ENCODE data around the gene AIF1L. TPM values are rescaled to one million over a fixed set of nuclear protein-coding genes. Genes with fewer than 3 reads are reported as not detected.
"Not testable (repeated sequence)": the region's sequence is repeated elsewhere in the genome, so short reads cannot be mapped to it uniquely, and the experiment has no call there.

The AIF1L gene
- polyA plus RNA-seq, 1 donor: 27.8 TPM

DNA sequence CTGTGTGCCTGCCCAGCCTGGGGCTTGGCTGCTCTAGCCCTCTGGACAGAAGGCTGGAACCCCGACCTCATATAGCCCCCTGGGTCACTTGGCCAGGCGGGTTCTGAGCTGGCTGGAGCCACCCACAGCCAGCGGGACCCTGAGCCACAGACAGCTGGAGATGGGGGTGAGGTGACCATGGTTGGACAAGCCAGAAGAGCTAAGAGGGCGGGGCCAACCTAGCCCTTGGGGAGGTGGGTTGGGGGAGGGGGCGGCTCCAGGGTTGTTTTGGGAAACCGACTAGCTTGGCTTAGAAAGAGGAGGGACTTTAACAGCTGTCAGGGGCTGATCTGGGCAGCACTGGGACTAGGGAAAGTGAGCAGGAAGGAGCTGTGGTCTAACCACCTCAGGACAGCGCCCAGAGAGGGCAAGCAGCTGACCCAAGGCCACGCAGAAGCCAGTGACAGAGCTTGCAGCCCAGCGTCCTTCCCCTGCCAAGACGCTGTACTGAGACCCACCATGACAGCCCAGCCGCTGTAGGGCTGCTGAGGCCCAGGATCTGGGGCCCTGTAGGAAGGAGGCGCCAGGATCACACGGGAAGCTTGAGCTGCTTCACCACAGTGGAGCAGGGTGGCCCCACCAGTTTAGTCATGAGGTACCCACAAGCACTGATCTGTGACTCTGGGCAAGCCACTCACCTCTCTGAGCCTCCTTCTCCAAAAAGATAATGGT lies 2.2 kb downstream of the AIF1L start:
- no peak for DNase-seq (ENCODE audit: low read depth)

DNA sequence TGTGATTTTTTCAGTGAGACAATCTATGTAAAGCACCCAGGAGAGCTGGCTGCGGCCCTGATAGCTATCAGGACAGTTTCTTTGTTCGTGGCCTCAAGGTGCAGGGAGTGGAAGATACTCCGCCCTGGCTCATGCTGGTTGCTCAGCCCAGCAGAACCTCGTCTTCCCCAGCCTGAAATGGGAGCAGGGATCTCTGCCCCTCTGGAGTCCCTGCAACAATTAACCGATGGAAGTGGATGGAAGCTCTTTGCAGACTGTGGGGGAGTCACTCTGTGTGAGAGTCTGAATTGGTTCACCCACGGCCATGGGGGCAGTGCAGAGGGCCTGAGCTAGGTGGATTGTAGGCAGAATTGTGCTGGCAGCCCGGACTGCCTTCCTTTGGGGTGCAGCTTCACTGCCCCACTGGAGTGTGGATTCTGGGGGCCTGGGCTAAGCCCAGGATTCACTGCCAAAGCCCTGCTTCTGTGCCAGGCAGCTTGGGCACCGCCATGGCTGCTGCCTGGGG lies 2.8 kb downstream of the AIF1L start:
- DNase-seq (ENCODE audit: low read depth): no peak

DNA sequence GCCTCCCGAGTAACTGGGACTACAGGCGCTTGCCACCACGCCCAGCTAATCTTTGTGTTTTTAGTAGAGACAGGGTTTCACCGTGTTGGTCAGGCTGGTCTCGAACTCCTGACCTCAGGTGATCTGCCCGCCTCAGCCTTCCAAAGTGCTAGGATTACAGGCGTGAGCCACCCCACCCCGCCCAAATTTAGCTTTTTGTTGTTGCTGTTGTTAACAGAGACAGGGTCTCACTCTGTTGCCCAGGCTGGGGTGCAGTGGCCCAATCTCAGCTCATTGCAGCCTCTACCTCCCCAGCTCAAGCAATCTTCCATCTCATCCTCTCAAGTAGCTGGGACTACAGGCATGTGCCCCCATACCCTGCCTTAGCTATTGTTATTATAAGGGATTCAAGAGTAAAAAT lies 3.5 kb downstream of the AIF1L start:
- not testable (repeated sequence) for DNase-seq (ENCODE audit: low read depth)

DNA sequence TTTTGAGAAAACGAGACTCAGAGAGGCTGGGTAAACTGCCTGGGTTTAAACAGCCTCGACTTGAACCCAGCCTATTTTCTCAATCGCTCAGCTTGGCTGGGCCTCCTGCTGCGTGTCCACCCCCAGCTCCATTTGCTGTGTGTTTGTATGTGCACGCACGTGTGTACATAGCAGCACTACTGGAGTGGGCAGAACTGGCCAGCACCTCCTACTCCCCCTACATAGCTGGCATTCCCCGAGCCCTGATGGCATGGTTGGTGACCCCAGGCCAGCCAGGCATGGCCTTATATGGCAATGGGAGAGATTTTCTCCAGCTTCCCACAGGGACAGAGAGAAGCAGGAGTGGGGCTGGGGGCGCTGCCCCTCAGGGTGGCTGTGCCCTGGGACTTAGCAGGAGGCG lies 4.1 kb downstream of the AIF1L start:
- DNase-seq (ENCODE audit: low read depth): no peak

DNA sequence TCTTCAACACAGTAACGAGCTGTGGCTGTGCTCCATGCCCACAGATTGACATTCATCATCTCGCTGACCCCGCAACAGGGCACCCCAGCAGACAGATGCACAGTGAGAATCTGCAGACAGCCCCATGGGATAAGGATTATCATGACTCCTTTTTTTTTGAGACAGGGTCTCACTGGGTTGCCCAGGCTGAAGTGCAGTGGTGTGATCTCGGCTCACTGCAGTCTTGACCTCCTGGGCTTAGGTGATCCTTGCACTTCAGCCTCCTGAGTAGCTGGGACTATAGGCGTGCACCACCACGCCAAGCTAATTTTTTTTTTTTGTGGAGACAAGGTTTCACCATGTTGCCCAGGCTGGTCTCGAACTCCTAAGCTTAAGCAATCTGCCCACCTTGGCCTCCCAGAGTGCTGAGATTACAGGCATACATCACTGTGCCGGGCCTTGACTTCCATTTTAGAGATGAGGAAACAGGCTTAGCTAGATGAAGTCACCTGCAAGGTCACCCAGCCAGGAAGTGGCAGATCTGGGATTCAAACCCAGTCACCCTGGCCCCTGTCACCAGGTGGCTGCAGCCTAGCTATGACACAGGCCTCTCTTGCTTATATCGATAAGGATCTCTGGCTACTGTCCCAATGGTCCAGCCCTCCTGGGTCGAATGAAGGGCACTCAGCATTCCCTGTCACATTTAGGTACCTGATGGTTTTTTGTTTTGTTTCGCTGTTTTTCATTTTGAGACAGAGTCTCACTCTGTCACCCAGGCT lies 5.1 kb downstream of the AIF1L start:
- no peak for DNase-seq (ENCODE audit: low read depth)

DNA sequence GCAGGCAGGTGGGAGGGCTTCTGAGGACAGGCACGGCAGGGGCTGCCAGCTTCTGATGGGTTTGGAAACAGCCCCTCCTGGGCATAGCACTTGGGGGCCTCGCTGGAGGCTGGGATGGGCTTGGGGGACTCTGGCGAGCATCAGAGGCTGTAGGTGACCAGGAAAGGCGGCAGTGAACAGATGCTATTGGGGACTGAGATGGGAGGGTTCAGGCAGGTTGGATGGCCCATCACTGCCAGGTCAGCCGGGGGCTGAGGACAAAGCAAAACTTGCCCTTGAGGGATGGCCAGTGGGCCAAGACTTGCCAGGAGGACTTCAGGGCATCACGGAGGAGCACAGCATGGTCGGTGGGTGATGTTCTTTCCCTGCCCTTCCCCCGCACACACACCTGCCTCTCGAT lies 6.7 kb downstream of the AIF1L start:
- no peak for DNase-seq (ENCODE audit: low read depth)

DNA sequence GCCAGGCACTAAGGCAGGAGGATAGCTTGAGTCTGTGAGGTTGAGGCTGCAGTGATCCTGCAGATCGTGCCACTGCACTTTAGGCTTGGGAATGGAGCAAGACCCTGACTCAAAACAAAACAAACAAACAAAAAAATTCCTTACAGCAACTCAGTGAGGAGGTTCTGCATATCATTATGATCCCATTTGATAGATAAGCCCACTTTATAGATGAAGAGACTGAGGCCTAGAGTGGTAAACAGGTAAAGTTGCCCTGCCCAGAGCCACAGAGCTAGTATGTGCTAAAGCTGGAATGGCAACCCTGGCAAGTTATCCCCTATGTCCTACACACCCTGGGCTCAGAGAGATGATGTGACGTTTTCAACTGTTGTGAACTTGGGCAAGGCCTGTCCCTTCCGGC lies 7.2 kb downstream of the AIF1L start:
- no peak for DNase-seq (ENCODE audit: low read depth)

DNA sequence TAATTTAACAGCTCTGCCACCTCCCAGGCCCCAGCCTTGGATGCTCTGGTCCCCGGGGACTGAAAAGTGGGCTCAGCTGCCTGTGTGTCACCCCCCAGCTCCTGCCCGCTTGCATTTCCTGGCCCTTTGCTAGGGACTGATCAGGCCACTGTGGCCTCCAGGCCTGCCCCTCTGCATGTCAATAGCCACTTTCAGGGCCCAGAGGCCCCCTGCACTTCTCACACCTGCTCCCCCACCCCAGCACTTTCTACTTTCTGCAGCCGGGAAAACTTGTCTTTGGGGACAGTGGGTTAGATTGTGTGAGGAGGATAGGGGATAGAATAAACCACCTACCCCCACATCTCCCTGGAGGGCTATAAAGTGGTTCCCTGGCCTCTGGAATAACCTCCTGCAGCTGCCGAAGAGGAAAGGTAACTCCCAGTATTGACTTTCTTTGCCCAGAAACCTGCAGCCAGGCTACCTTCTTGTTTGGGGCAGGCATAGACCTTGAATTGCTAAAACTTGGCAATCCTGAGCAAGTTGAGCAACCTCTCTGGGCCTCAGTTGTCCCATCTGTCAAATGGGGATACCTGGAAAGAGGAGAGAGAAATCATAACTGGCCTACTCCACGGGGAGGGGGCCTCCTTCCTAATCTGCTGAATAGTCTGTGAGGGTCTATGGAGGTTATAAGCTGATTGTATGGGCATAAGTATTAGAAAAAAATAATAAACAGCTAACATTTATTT lies 7.8 kb downstream of the AIF1L start:
- DNase-seq (ENCODE audit: low read depth): no peak

DNA sequence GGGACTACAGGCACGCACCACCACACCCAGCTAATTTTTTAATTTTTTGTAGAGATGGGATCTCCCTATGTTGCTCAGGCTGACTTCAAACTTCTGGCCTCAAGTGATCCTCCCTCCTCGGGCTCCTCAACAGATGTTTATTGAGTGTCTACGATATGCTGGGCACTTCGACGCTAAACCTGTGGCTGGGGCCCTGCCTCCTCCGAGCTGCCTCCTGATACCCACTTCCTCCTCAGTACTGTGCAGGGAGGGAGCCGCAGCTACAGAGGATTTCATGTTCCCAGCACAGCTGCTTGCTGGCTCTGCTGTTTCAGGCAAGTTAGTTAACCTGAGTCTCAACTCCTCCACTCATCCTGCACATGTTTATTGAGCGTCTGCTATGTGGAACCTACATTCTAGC lies 9.6 kb downstream of the AIF1L start:
- DNase-seq (ENCODE audit: low read depth): no peak

DNA sequence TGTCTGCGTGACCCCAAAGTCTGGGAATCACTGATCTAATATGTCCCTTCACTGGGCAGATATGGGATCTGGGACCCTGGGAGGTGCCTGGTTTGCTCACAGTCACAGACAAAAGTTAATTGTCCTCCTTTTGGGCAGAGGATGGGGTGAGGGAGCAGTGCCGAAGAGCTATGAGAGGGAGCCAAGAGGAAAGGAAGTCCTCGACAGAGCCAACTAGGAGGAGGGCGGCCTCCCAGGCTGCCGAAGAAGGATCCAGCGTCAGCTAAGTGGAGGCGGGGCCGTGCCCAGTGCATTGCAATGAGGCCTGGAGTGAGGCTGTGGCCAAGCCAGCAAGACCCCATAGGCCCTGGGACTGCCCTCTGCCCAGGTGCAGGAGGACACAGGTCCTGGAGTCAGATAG lies 11.4 kb downstream of the AIF1L start:
- DNase-seq (ENCODE audit: low read depth): no peak

DNA sequence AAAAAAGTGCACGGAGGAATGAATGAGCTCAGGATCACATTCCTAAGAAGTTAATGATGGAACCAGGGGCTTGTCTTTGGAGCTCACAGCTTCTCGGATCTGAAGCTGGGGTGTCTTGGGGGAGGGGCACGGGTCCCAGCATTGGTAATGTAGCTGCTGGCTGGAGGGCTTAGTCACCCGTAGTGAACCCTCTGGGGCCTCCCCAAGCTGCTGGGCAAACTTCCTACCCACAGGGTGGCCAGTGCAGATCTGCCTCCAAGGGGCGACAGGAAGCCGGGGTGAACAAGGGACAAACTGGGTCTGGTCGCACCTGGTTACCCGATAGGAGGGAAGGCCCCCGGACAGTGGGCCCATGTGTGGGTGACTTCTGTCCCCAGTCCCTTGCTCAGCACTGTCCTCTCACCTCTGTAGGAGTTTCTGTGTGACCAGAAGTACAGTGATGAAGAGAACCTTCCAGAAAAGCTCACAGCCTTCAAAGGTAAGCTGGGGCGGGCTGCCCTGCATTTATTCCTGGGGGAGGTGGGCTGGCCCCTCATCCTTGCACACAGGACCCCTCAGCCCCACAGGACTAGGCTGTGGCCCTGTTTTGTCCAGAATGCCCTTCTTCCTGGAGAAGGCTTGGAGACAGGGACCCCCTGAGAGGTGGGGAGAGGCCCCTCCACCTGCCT lies 15.0 kb downstream of the AIF1L start:
- no peak for DNase-seq (ENCODE audit: low read depth)

DNA sequence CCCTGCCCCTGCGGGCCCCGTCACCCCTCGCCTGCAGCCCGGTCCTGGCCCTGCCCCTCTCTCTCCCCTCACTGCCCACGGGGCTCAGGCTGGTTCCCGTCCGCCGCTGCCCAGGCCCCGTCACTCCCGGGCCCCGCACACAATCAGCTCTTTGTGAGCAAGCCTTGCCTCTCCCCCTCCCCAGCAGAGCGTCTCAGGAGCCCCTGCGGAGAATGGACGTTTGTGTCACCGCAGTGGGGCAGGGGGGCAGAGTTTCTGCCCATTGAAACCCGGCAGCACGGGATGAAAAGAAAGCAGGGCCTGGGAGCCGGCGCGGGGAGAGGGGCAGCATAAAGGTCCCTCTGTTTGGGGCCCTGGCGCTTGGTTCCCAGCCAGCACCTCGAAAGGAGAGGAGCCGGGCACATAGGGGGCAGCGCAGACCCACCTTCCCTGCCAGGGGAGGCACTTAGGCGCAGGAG lies 15.6 kb downstream of the AIF1L start:
- no peak for DNase-seq (ENCODE audit: low read depth)

DNA sequence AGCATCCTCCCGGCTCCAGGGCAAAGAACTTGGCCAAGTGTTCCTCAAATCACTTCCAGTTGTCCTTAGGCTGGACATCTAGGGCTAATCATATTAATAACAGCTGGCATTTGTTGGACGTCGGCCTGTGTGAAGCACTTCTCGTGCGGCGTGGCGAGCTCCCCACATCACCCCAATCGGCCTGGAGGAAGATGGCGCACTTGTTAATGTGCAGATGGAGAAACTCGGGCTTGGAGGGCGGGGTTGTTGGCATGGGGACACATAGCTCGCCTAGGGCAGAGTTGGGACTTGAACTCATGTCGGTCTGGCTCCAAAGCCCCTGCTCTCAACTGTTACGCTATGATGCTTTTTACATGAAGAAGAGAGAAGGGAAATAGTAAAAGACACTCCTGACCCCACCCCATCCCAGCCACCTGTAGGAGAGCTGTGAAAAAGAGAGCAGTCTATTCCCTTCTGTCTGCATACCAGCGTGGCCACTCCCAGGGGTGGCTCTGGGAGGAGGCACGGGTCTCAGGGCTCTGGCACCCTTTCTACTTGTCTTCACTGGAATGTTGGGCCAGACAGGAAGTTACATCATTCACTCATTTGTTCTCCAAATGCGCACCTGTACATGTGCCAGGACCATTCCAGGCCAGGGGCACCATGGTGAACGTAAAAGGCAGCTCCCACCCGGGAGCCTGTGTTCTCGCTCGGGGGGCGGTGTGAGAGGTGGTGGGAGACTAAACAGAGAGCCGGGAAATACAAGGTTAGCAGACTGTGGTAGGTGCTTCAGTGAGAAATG lies 16.2 kb downstream of the AIF1L start:
- DNase-seq (ENCODE audit: low read depth): no peak

DNA sequence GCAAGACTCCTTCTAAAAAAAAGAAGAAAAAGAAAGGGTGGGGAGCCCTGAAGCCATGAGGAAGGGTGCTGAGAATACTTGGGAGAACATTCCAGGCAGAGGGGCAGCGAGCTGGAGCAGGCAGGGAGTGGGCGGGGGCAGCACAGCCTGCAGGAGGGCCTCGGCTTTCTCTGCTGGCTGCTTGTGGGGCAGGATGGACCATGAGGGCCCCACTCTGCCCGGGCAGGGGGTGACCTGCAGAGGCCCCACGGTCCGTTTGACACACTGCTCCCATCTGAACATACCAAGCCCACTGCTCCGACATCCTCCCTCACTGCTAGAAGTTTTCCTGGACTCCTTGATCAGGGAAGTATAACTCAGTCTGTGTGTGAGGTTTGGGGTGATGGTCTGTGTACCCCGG lies 17.3 kb downstream of the AIF1L start:
- no peak for DNase-seq (ENCODE audit: low read depth)

DNA sequence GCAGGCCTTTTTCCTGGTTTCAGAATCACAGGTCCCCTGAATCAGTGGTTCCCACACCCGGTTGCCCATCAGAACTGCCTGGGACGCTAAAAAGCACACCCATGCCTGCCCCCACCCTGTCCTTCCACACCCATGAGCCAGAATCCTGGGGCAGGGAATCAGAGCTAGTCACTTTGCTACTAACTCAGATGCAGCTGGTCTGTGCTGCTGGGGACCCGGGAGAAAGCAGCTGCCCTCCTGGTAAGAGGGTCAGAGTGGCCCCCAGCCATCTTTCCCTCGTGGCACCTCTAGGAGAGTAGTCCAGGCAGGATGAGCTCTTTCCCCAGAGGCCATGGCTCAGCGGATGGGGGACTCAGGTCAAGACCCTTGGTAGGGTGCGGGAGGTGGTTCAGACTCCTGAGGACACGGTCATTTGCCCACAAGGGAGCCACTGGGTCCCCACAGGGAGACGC lies 17.8 kb downstream of the AIF1L start:
- no peak for DNase-seq (ENCODE audit: low read depth)

DNA sequence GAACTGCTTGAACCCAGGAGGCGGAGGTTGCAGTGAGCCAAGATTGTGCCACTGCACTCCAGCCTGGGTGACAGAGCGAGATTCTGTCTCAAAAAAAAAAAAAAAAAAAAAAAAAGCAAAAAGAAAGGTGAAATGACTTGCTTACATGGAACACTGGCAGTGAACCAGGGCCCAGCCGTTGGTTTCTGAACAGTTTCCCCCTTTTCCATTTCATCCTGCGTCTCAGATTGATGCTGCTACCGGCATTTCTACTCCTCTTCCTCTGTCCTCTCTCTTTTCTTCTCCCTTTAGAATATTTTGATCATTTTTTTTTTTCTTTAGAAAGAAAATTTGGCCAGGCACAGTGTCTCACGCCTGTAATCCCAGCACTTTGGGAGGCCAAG lies 19.0 kb downstream of the AIF1L start:
- not testable (repeated sequence) for DNase-seq (ENCODE audit: low read depth)

DNA sequence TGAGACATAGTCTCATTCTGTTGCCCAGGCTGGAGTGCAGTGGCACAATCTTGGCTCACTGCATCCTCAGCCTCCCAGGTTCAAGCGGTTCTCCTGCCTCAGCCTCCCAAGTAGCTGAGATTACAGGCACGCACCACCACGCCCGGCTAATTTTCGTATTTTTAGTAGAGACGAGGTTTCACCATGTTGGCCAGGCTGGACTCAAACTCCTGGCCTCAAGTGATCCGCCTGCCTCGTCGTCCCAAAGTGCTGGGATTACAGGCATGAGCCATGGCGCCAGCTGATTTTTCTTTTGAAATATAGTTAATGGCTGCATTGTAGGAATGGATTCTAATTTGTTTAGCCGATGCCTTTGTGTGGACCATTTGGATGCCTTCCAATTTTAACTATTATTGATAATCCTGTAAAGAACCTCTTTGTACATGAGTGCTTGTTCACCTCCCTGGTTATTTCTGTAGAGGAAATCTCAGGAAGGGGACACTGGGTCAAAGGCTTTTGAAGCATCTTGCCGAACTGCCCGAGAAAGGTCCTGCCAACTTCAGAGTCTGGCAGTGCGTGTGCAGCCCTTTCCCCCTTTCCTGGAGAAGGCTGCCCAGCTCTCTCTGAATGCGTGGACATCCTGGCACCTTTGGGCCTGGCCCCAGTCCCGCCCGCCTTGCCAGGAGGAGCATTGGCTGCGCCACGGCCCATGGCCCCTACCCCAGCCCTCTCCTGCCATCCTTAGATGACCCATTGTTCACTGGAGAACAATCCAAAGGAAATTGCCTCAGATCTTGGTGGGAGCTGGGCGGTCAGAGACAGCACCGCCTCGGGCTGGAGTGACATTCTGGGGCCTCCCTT lies 20.2 kb downstream of the AIF1L start:
- DNase-seq (ENCODE audit: low read depth): no peak

DNA sequence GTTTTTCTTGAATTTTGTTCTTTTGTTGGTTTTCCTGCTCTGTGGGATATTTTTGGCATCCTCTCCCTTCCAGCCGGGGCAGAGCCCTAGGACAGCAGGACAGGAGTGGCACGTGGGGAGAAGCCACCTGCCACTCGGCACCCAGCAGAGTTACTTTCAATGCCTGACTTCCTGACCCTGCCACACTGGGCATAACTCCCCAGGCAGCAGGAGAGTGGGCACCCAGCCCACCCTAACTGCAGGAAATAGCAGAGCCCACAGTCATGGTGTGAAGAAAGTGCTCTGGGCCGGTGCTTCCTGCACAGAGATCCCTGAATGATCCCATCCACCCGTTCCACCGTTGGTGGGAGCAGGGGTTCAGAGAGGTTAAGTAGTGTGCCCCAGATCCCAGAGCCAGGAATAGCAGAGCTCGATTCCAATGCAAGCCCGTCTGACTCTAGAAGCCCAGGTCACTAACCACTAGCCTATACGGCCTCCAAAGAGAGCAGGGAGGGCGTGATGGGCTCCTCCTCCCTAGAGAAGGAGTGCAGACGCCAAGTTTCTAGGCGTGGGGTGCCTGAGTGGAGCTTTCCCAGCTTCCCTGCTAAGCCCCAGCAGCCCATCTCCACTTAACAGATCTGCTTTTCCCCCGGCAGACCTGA lies 20.9 kb downstream of the AIF1L start:
- no peak for DNase-seq (ENCODE audit: low read depth)

DNA sequence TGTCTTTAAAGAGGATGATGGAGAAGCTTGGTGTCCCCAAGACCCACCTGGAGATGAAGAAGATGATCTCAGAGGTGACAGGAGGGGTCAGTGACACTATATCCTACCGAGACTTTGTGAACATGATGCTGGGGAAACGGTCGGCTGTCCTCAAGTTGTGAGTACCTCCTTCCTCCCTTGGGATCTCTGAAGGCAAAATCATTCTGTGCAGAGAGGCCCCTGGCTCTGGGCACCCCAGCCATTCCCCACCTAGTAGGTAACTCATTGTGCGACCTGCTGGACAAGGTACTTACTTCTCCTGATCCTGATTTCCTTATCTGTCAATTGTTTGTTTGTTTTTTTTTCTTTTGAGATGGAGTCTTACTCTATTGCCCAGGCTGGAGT lies 21.4 kb downstream of the AIF1L start:
- DNase-seq (ENCODE audit: low read depth): no peak

DNA sequence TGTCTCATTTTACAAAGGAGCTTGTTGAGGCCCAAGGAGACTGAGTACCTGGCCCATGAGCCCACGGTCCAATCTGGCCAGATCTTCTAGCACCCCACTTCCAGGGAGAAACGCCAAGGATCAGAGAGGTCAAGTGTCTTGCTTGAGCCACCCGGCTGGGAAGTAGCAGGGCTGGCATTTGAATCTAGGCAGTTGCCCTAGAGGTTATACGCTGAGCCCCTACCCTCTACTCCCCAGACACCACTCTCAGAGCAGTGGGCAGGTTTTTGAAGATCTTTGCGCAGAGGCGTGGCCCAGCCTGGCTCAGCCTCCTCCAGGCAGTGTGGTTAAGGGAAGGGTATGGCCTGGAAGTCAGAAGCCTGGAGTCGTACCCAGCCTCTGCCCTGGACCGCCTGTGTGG lies 23.3 kb downstream of the AIF1L start:
- no peak for DNase-seq (ENCODE audit: low read depth)

Measured in forelimb muscle (tissue), 1 donor.